Measurements from ENCODE around the gene TKFC.
A peak's percentile ranks its signal among the peaks of the same experiment; 100 is the strongest.

The TKFC gene

DNA sequence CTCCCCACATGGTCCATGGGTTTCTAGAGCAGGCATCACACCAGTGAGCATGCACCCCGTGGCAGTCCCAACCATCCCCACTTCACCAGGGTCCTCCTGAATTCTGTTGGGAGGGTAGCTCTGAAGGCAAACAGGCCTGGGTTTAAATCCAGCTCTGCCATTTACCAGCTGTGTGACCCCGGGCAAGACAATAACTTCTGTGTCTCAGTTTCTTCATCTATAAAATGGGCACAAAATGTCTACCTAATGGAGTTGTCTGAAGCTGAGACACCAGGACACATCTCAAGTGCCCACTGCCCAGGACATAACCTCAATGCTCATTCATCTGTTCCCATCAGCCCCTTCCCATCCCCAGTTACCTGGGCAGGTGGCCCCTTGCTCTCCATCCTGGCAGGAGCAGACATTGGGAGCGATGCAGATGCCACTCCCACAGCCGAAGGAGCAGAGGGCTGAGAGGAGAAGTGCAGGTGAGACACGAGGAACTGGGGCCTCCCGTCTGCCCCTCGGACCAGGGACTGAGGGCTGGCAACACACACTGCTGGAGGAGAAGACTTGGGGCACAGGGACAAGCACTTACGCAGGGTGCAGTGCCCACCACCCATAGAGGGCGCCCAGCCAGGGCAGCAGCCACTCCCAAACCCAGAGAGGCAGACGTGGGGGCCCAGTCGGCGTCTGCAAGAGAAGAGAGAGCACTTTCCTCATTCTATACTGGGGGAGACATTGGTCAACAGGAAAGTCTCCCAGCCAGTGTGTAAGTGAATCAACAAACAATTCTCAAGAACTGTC lies 41.9 kb upstream of the TKFC start:
- TF ChIP-seq SNAI2 (CRISPR knock-in tag; IDR thresholded peaks at IDR 0.05) (no peak), ZNF8 (CRISPR knock-in tag; IDR thresholded peaks at IDR 0.05) (no peak), OSR1 (CRISPR knock-in tag; IDR thresholded peaks at IDR 0.05) (no peak), PPARA (CRISPR knock-in tag; IDR thresholded peaks at IDR 0.05; ENCODE audit: borderline replicate concordance) (no peak), TCF4 (CRISPR knock-in tag; IDR thresholded peaks at IDR 0.05; ENCODE audit: borderline replicate concordance) (no peak), ARNTL (CRISPR knock-in tag; IDR thresholded peaks at IDR 0.05; ENCODE audit: borderline replicate concordance, low read depth) (no peak), TOX (CRISPR knock-in tag; IDR thresholded peaks at IDR 0.05; ENCODE audit: borderline replicate concordance) (no peak), ZFP30 (CRISPR knock-in tag; IDR thresholded peaks at IDR 0.05) (no peak), CSDC2 (CRISPR knock-in tag; IDR thresholded peaks at IDR 0.05) (no peak), ZFP3 (CRISPR knock-in tag; IDR thresholded peaks at IDR 0.05) (no peak), BACH2 (CRISPR knock-in tag; IDR thresholded peaks at IDR 0.05; ENCODE audit: borderline replicate concordance) (no peak), ESRRG (CRISPR knock-in tag; IDR thresholded peaks at IDR 0.05) (no peak), ZC3H10 (CRISPR knock-in tag; IDR thresholded peaks at IDR 0.05) (no peak), ZNF70 (CRISPR knock-in tag; IDR thresholded peaks at IDR 0.05) (no peak)
- TF ChIP-seq, protein P1, sequence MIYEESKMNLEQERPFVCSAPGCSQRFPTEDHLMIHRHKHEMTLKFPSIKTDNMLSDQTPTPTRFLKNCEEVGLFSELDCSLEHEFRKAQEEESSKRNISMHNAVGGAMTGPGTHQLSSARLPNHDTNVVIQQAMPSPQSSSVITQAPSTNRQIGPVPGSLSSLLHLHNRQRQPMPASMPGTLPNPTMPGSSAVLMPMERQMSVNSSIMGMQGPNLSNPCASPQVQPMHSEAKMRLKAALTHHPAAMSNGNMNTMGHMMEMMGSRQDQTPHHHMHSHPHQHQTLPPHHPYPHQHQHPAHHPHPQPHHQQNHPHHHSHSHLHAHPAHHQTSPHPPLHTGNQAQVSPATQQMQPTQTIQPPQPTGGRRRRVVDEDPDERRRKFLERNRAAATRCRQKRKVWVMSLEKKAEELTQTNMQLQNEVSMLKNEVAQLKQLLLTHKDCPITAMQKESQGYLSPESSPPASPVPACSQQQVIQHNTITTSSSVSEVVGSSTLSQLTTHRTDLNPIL (CRISPR knock-in tag; IDR thresholded peaks at IDR 0.05; ENCODE audit: low read depth): no peak
- TF ChIP-seq, protein P2, sequence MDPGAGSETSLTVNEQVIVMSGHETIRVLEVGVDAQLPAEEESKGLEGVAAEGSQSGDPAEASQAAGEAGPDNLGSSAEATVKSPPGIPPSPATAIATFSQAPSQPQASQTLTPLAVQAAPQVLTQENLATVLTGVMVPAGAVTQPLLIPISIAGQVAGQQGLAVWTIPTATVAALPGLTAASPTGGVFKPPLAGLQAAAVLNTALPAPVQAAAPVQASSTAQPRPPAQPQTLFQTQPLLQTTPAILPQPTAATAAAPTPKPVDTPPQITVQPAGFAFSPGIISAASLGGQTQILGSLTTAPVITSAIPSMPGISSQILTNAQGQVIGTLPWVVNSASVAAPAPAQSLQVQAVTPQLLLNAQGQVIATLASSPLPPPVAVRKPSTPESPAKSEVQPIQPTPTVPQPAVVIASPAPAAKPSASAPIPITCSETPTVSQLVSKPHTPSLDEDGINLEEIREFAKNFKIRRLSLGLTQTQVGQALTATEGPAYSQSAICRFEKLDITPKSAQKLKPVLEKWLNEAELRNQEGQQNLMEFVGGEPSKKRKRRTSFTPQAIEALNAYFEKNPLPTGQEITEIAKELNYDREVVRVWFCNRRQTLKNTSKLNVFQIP (CRISPR knock-in tag; IDR thresholded peaks at IDR 0.05; ENCODE audit: borderline replicate concordance, low read depth): no peak
- no peak for ATAC-seq

DNA sequence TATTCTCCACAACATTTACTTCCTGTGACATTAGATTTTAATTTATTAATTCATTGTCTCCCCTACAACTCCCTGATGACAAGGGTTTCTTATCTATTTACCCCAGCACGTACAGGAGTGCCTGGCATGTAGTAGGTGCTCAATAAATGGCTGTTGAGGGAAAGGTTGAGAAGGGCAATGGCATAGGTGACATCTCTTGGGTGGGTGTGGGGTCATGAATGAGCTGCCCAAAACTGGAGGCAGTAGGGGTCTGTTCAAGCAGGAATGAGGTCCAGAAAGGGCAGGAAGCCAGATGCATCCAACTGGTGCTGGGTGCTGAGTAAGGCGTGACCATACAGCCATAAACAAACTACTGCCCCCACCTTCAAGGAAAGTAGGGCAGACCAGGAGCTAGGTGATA lies 40.7 kb upstream of the TKFC start:
- no peak for ATAC-seq

DNA sequence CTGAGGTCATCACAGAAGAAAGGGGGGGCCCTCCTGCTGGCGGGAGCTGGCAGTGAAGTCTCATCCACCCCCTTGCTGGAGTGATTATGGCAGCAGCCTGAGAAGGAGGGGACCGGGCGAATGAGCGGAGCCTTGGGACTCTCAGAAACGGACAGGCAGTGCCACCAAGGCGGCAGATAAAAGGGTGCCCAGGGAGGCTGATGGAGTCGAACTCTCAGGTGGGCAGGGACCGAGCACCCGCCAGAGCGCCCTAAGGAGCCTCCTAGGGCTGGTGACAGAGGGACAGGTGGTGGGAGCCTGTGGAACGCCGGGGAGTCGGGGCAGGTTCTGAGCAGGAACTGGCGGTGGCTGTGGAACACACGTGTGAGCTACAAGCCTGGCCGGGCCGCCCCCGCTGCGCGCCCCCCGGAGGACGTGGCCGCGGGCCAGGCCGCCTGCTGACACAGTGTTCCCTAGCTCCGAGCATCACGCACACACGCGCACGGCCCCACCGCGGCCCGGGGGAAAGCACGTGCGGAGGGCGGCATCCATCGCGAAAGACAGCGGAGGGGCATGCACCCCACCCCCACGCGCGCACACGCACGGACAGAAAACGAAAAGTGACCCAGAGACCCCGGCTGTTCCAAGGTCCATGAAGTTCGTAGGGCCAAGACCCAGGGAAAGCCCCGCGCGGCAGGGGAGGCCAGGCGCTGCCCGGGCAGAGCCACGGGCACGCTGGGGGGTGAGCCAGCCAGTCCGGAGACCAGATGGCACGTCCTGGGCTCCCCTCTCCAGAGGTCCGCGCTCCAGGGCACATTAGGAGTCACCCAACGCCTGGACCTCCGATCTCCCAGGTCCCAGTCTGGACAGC lies 38.9 kb upstream of the TKFC start:
- ATAC-seq: peak; percentile 71

More for the DNA sequence above, 40.7 kb upstream of the TKFC start:
- no peak for TF ChIP-seq OSR1 (CRISPR knock-in tag; IDR thresholded peaks at IDR 0.05)
- no peak for TF ChIP-seq ESRRG (CRISPR knock-in tag; IDR thresholded peaks at IDR 0.05)
- no peak for TF ChIP-seq BACH2 (CRISPR knock-in tag; IDR thresholded peaks at IDR 0.05; ENCODE audit: borderline replicate concordance)
- TF ChIP-seq RARB (CRISPR knock-in tag; IDR thresholded peaks at IDR 0.05): no peak
- no peak for TF ChIP-seq ZC3H10 (CRISPR knock-in tag; IDR thresholded peaks at IDR 0.05)

More for the DNA sequence above, 38.9 kb upstream of the TKFC start:
- TF ChIP-seq GLIS3 (CRISPR knock-in tag; IDR thresholded peaks at IDR 0.05) (no peak), ESRRG (CRISPR knock-in tag; IDR thresholded peaks at IDR 0.05) (no peak), ZC3H10 (CRISPR knock-in tag; IDR thresholded peaks at IDR 0.05) (no peak), ZNF70 (CRISPR knock-in tag; IDR thresholded peaks at IDR 0.05) (no peak), TOX (CRISPR knock-in tag; IDR thresholded peaks at IDR 0.05; ENCODE audit: borderline replicate concordance) (no peak), ARNTL (CRISPR knock-in tag; IDR thresholded peaks at IDR 0.05; ENCODE audit: borderline replicate concordance, low read depth) (no peak), ISL1 (CRISPR knock-in tag; IDR thresholded peaks at IDR 0.05) (no peak)
- TF ChIP-seq, protein P1 (CRISPR knock-in tag; IDR thresholded peaks at IDR 0.05; ENCODE audit: low read depth): no peak
- TF ChIP-seq, protein P2 (CRISPR knock-in tag; IDR thresholded peaks at IDR 0.05; ENCODE audit: borderline replicate concordance, low read depth): no peak
- TF ChIP-seq, protein P3, sequence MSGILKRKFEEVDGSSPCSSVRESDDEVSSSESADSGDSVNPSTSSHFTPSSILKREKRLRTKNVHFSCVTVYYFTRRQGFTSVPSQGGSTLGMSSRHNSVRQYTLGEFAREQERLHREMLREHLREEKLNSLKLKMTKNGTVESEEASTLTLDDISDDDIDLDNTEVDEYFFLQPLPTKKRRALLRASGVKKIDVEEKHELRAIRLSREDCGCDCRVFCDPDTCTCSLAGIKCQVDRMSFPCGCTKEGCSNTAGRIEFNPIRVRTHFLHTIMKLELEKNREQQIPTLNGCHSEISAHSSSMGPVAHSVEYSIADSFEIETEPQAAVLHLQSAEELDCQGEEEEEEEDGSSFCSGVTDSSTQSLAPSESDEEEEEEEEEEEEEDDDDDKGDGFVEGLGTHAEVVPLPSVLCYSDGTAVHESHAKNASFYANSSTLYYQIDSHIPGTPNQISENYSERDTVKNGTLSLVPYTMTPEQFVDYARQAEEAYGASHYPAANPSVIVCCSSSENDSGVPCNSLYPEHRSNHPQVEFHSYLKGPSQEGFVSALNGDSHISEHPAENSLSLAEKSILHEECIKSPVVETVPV (CRISPR knock-in tag; IDR thresholded peaks at IDR 0.05): no peak

All from SK-N-SH treated with all-trans-retinoic acid at 6 μM for 48 hours (cell line).